ENCODE measurements around the gene FBXW10.
"Not testable (repeated sequence)": the region's sequence is repeated elsewhere in the genome, so short reads cannot be mapped to it uniquely, and the experiment has no call there.

DNA sequence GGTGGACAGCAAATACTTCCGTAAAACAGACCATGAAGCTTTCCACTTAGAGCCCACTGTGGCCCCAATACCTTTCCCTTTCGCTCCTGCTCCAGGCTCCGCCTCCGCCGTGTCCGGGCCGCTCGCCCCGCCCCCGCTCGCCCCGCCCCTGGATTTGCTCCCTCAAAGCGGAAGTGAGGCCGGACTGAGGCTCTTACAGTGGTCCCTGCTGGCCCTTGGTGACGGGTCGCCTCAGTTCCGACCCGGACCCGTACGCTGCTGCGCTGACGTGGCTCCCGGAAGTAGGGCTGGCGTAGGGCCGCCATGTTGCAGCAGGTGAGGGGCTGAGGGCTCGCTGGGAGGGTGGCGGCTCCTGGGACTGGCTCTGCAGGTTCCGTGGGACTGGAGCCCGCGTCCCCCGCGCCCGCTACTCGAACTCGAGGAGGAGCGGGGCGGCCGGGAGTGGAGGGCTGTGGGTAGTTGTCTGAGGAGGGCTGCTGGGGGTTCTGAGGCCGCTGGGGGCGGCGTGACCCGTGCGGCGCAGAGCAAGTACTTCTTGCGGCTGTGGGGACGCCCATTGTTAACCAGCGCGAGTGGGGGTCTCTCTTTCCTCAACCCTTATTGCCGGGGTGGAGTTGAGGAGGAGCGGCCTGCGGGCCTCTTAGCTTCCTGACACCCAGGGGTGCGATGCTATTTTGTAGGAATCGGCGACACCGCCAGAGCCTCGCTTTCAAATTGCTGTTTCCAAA lies 37.3 kb downstream of the FBXW10 start, which contains the start of gene TVP23B:
- not testable (repeated sequence) for TF ChIP-seq EZH2 (IDR thresholded peaks at IDR 0.05); FOXP2 (optimal IDR thresholded peaks at IDR 0.05; ENCODE audit: control extremely low read depth, extremely low read length, insufficient read depth)
- peak; percentile 53; the same call in 1 of the 2 replicates for TF ChIP-seq POLR2AphosphoS5 (IDR thresholded peaks at IDR 0.05; ENCODE audit: borderline replicate concordance, low read depth, low read length)

Measured in SK-N-MC (cell line).